ENCODE results near the gene CEP128. TPM values are rescaled to one million over a fixed set of nuclear protein-coding genes. Genes with fewer than 3 reads are reported as not detected.

The CEP128 gene
- total RNA-seq, 1 experiment from 2014 or later: 16.7 TPM

DNA sequence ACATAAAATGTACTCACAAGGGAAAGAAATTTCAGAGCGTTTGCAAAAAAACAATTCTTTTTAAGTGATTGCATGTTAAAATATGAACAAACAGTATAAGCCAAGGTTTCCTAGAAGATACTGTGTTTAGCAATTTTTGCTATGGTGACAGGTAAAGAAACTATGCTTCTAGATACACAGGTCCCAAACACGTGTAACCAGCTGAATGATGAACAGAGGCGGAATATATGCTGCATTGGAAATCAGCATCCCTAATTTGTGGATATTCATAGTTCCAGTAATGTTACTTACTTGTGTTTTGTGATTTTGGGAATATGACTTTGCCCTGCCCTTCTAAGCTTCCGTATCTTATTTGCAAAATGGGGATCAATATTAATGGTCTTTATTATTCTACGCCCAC lies 403.9 kb downstream of the CEP128 start:
- no peaks in the 10 kb centered on the region for H3K4me1 Mint-ChIP-seq (ENCODE audit: low read depth, unreplicated experiment)
- no TSS peak for BruUV-seq (replicated peaks)
- H3K27me3 Mint-ChIP-seq (ENCODE audit: insufficient read depth, unreplicated experiment): no peaks in the 10 kb centered on the region

DNA sequence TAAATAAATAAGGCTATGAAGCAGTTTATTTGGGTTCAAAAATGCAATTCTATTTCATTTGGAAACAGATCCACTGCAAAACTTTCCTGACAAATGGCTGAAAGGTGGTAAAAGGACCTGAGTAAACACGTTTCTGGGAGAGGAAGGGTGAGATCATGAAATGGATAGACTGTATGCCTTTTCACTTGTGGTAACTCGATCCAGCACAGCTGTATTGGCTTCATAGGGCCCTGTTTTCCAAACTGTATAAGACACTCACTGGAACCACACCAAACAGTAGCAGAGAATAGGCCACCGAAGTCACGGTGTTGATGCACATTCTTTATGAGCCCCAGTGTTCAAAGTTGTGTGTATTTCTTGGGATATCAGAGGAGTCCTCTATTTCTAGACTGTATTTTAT lies 405.1 kb downstream of the CEP128 start:
- intact Hi-C loops (cut with micrococcal nuclease; ENCODE audit: unreplicated experiment): no loop called here
- Mint-ChIP-seq H3K27me3 (ENCODE audit: insufficient read depth, unreplicated experiment) (no peaks in the 10 kb centered on the region), H3K9me3 (ENCODE audit: unreplicated experiment) (peaks cover 29% of the 10 kb centered on the region), H3K27ac (ENCODE audit: unreplicated experiment) (no peak overlapping the region), H3K36me3 (ENCODE audit: insufficient read depth, unreplicated experiment) (no peaks in the 10 kb centered on the region), H3K4me1 (ENCODE audit: low read depth, unreplicated experiment) (no peaks in the 10 kb centered on the region), H3K4me3 (ENCODE audit: unreplicated experiment) (no peak overlapping the region)
- POLR2A ChIA-PET: no interaction called here
- BruUV-seq (replicated peaks): no TSS peak
- Histone ChIP-seq H3K4me1 (no peaks in the 10 kb centered on the region), H3K27me3 (replicated peaks; ENCODE audit: control insufficient read depth, insufficient read depth, low read length) (no peaks in the 10 kb centered on the region), H3K36me3 (ENCODE audit: control insufficient read depth, insufficient read depth, low read length) (no peaks in the 10 kb centered on the region), H3K9me3 (no peaks in the 10 kb centered on the region; the same call in 1 of the 2 replicates), H3K4me3 (ENCODE audit: low read depth, low read length) (no peak overlapping the region)
- TF ChIP-seq, protein P1, sequence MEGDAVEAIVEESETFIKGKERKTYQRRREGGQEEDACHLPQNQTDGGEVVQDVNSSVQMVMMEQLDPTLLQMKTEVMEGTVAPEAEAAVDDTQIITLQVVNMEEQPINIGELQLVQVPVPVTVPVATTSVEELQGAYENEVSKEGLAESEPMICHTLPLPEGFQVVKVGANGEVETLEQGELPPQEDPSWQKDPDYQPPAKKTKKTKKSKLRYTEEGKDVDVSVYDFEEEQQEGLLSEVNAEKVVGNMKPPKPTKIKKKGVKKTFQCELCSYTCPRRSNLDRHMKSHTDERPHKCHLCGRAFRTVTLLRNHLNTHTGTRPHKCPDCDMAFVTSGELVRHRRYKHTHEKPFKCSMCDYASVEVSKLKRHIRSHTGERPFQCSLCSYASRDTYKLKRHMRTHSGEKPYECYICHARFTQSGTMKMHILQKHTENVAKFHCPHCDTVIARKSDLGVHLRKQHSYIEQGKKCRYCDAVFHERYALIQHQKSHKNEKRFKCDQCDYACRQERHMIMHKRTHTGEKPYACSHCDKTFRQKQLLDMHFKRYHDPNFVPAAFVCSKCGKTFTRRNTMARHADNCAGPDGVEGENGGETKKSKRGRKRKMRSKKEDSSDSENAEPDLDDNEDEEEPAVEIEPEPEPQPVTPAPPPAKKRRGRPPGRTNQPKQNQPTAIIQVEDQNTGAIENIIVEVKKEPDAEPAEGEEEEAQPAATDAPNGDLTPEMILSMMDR (IDR thresholded peaks at IDR 0.05; ENCODE audit: insufficient read depth in 1 of 2, low read depth in 1 of 2, low read length in 1 of 2, severe bottlenecking in 1 of 2, unreplicated experiment in 1 of 2): no peak
- CTCF ChIA-PET: no interaction called here
- DNase-seq: no peak

More for the DNA sequence above, 403.9 kb downstream of the CEP128 start:
- Mint-ChIP-seq H3K4me3 (ENCODE audit: unreplicated experiment) (no peak overlapping the region), H3K36me3 (ENCODE audit: insufficient read depth, unreplicated experiment) (no peaks in the 10 kb centered on the region), H3K9me3 (ENCODE audit: unreplicated experiment) (peaks cover 29% of the 10 kb centered on the region), H3K27ac (ENCODE audit: unreplicated experiment) (no peak overlapping the region)
- H3K4me1 ChIP-seq: no peaks in the 10 kb centered on the region
- POLR2A ChIA-PET: no interaction called here
- no peak for DNase-seq
- TF ChIP-seq, protein P1 (IDR thresholded peaks at IDR 0.05; ENCODE audit: insufficient read depth in 1 of 2, low read depth in 1 of 2, low read length in 1 of 2, severe bottlenecking in 1 of 2, unreplicated experiment in 1 of 2): no peak
- no peak overlapping the region for H3K4me3 ChIP-seq (ENCODE audit: low read depth, low read length)
- no peaks in the 10 kb centered on the region for H3K27me3 ChIP-seq (replicated peaks; ENCODE audit: control insufficient read depth, insufficient read depth, low read length)
- no peaks in the 10 kb centered on the region for H3K36me3 ChIP-seq (ENCODE audit: control insufficient read depth, insufficient read depth, low read length)
- intact Hi-C loops (cut with micrococcal nuclease; ENCODE audit: unreplicated experiment): no loop called here
- no peaks in the 10 kb centered on the region; the same call in 1 of the 2 replicates for H3K9me3 ChIP-seq
- CTCF ChIA-PET: no interaction called here

DNA sequence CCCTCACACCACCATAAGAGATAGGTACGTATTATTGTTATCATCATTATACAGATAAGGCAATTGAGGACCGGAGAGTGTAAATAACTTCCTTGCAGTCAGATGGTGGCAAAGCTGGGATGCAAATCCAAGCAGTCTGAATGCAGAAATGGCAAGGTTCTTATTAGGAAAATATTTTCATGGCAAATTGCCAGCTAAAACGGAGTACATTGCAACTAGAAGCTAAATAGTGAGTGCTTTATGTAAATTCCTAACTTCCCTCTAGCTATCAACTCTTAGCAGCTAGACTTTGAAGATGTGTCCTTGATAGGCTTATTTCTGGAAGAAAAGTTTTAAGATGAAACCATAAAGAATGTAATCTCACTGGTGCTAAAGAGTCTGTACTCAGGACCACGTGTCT lies 406.4 kb downstream of the CEP128 start:
- no TSS peak for BruUV-seq (replicated peaks)
- no peaks in the 10 kb centered on the region for H3K4me1 Mint-ChIP-seq (ENCODE audit: low read depth, unreplicated experiment)
- Histone ChIP-seq H3K4me1 (no peaks in the 10 kb centered on the region), H3K36me3 (ENCODE audit: control insufficient read depth, insufficient read depth, low read length) (no peaks in the 10 kb centered on the region), H3K4me3 (ENCODE audit: low read depth, low read length) (no peak overlapping the region), H3K9me3 (no peaks in the 10 kb centered on the region; the same call in 1 of the 2 replicates), H3K27me3 (replicated peaks; ENCODE audit: control insufficient read depth, insufficient read depth, low read length) (no peaks in the 10 kb centered on the region)
- no peak overlapping the region for H3K4me3 Mint-ChIP-seq (ENCODE audit: unreplicated experiment)
- peaks cover 22% of the 10 kb centered on the region for H3K9me3 Mint-ChIP-seq (ENCODE audit: unreplicated experiment)
- TF ChIP-seq, protein P1 (IDR thresholded peaks at IDR 0.05; ENCODE audit: insufficient read depth in 1 of 2, low read depth in 1 of 2, low read length in 1 of 2, severe bottlenecking in 1 of 2, unreplicated experiment in 1 of 2): no peak
- H3K27me3 Mint-ChIP-seq (ENCODE audit: insufficient read depth, unreplicated experiment): no peaks in the 10 kb centered on the region
- no peaks in the 10 kb centered on the region for H3K36me3 Mint-ChIP-seq (ENCODE audit: insufficient read depth, unreplicated experiment)
- CTCF ChIA-PET: no interaction called here
- DNase-seq: no peak
- intact Hi-C loops (cut with micrococcal nuclease; ENCODE audit: unreplicated experiment): no loop called here
- POLR2A ChIA-PET: no interaction called here
- H3K27ac Mint-ChIP-seq (ENCODE audit: unreplicated experiment): no peak overlapping the region

All from Caco-2 (cell line).